Stimulated activated CD4-positive, alpha-beta T cell treated with anti-CD3 and anti-CD28 coated beads, Interleukin-1b, Interleukin-23, amount 100 ng/mL, for 24 hours (primary cell): ENCODE measurements around the gene TEX14.

Experiments used
- DNase-seq, 4 experiments: peaks; one replicate each; pipeline ENCODE4 v3.0.0-alpha.2; 2020; ENCODE audit warnings: low read depth in 4 of 4, low spot score in 1 of 4

The TEX14 gene

DNA sequence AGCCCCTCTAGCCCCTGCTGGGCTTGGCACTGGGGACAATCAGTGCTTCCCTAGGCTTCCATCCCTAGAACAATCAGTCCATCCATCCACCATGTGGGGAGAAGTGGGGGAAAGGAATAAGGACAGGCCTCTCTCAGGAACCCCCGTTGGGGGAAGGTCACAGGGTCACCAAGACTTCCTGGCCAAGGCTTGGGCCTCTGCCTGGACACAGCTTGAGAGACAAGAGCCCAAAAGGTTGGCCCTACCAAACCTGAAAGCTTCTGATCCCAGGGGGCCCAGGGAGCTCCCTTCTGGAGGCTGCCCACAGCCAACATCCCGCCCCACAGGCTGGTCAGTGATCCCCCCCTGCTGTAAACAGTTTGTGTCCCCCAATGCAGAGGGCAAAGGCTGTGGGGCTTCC lies 161.2 kb downstream of the TEX14 start:
- no peak for DNase-seq

DNA sequence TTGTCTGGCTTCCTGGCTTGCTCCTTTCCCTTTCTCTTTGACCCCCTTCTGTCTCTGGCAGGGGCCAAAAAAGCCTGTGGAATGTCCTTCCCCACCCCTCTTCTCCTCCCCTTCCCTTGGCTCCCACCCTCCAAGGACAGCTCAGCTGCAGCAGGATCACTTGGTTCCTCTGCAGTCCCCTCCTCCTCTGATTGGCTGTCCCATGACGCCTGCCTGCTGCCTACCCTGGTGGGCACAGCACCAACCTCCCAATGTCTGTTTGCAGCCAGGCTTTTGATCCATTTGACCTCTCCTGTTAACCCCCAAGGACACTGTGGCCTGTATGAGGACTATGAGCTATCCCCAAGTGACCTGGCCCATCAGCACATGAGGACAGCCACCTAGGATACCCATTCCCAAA lies 162.6 kb downstream of the TEX14 start:
- no peak for DNase-seq

DNA sequence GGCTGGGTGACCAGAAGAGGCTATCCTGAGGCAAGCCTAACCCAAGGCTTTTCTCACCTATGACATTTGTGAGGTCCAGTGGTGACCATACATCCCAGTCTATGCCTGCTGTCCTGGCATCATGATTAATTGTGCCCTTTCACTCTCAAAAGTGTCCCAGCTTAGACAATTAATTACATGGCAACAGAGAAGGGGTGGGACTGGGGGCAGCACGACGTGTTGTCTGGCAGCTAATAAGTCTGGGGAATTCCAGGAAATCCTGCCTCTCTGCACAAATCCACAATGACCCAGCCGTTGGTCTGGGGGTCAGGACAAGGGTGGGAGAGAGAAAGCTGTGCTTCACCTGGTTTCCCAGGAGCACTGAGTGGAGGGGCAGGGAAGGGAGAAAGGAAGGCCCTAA lies 163.4 kb downstream of the TEX14 start:
- DNase-seq, result no peak

GRCh38 chr17:58527949-58528348 lies 163.9 kb downstream of the TEX14 start:
- DNase-seq, result no peak

- no peak for DNase-seq
These were observed 164.5 kb downstream of the TEX14 start for GRCh38 chr17:58527306-58527705.

GRCh38 chr17:58525239-58525638 lies 166.6 kb downstream of the TEX14 start:
- no peak for DNase-seq

DNA sequence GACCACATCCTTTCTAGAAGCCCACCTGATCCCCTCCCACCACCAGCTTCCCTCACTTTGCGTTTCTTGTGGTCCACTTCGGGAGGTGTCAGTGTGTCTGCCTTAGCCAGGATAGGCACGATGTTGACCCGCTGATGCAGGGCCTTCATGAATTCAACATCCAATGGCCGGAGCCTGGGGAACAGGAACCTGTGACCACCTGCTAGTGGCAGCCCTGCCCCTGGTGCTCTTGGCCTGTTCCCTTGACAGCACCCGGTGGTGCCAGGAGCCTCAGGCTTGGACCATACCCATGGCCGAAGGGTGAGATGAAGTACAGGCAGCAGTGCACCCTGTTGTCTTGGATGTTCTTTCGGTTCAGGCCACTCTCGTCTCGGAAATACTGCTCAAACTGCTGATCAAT lies 170.2 kb downstream of the TEX14 start:
- no peak for DNase-seq

GRCh38 chr17:58520843-58521430 lies 170.9 kb downstream of the TEX14 start:
- no peak for DNase-seq

DNA sequence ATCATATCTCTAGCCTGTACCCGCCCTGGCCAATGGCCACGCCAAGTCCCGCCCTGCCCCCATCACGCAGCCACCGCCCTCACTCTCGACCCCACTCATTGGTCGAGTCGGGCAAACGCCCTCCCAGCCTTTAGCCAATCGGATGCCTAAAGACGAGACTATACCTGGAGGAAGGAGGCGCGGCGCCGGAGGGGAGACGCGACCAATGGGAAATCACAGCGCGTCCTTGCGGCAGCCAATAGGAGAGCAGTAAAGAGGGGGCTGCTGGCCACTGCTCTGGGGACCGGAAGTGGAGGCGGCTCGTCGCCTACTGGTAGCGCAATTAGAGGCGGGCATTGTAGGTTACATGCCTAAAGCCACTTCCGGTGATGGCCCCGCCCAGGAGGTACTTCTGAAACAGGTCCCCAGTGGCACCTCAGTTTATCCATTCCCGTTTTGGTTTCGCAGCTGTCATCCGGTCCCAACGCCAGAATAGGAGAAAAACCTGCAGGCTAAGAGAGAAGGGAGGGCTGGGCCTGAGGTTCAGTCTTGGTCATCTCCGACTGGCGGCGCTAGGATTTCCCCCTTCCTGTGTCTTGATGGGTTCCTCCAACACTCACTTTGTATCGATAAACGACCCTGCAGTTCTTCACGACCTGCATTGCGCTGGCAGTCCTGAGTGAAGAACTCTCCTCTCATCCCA lies 173.8 kb downstream of the TEX14 start:
- DNase-seq, result peak; percentile 97 to 99 (median 98)

DNA sequence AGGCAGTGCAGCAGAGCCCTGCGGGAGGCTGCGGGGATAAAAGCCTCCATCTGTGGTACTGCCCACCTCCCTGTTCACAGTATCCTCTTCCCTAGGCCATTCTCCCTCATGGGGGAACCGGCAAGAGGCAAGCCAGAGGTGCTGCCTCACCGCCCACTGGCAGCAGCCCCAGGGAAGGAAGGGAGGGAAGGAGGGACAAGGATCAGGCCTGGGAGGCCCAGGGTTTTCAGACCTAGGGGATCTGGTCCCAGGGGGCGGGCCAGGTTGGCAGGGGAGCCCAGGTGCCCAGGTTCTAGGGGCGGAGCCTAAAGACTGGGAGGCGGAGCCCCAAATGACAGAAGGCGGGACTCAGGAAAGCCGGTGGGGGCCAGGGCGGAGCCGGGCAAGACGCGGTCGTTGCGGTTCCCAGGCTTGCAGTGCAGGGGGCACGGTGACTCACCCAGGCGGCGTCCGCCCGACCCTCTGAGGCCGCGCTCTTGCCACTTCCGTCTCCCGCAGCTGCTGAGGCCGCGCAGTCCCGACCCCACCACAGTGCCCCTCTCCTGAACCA lies 174.4 kb downstream of the TEX14 start:
- no peak for DNase-seq

DNA sequence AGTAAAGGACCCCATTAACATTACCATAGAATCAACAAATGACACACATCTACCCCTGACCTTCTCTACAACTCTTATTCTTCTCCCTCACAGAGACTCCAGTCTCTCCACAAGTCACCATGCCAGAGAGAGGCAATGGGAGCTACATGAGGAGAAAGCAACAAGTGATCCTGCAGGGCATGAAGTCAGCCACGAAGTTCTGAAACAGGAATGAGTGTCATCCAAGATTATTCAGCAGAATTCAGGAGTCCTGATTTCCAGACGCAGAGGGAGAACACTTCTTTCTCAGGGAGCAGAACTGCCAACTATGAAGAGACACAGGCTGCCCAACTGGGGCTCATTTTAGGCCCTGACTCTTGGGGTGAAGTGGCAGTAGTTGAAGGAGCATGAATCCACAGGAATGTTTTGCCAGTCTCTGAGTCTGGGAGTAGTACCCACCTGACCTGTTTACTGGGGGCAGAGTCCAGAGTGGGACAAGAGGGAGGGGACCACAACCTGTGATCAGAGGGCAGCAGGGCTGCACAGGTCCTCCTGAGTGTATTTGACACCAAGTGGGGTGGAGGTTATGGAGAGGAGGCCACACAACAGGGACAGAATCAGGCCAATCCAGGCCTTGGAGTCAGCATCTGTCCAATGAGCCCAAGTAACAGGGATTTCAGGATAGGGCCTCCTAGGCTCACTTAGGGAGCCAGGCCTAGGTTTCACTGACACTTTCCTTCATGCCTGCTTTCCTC lies 175.0 kb downstream of the TEX14 start:
- no peak for DNase-seq

DNA sequence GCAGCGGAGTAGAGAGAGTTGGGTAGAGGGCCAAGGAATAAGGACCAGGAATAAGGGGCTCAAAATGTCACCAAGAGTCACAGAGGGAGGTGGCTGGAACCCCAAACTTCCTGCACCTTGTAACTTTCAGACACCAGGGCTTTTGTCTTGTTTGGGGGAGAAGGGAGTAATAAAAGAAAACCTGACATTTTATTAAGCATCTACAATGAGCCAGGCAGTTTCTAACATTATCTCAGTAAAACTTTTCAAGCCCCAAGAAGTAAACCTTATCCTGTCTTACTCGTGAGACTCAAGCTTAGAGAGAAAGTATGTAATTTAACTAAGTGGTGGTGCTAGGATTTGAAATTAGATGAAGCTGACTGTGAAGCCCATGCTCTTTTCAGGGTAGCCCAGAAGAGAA lies 176.6 kb downstream of the TEX14 start:
- no peak for DNase-seq

DNA sequence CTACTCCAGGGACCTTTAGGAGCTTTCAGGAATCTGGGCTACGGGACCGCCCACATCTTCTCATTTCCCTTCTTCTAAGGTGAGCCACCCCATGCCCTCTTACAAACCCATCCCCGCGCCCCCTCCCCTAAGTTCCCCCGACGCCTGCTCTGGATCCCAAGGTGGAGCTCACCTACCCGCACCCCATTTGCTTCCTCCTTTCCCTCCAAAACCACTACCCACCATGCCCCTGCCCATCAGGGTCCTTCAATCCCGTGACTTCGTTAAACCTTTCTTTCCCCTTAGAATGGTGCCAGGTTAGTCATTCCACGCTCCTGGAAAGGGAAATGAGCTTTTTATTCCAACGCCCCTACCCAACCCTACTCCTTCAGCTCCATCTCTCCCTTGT lies 177.1 kb downstream of the TEX14 start:
- DNase-seq, result no peak

DNA sequence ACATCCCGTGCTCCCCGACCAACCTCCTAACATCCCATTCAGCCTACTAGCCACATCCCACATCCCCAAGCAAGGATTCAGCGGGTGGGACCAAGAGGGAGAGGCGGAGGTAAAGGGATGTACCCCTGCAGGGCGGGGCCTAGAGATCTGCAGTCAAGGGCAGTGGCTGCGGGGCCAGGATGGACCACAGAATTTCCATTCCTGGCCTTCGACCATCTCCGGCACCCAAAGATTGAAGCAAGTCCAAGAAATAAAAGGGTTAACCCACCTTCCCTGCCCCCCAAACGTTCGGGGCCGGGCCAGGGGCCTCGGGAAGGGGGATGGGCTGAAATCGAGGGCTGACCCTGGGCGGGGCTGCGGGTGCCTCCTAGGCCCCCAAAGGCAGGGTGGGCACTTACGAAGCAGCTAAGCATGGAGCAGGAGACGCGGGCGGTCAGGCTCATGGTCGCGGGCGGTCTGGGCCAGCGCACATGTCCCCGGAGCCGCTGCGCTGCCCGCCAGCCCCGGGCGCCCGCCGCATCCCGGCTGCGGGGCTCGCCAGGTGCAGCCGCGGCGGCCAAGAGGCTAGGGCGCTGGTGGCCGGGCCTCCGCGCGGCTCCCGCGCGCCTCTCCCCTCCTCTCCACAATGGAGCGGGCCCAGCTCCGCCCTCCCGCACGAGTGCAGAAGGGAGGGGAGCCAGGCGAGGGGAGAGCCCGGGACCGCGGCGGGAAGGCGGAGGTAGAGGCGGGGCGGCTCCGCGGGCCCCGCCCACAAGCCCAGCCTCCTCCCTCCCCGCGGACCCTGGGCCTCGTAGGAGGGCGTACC lies 177.7 kb downstream of the TEX14 start, which contains the start of gene MTMR4:
Gene MTMR4 (minus strand): TSS at position 674 of the 805 bp plus-strand sequence. CDS start 231 bp downstream, at position 443.
- DNase-seq, result peak; percentile 26 to 73 (median 64)

- peak in 2 of 4 experiments; percentile 21 to 37 for DNase-seq
These were observed 178.4 kb downstream of the TEX14 start for GRCh38 chr17:58513267-58513964.

GRCh38 chr17:58510075-58510474 lies 181.8 kb downstream of the TEX14 start:
- no peak for DNase-seq

DNA sequence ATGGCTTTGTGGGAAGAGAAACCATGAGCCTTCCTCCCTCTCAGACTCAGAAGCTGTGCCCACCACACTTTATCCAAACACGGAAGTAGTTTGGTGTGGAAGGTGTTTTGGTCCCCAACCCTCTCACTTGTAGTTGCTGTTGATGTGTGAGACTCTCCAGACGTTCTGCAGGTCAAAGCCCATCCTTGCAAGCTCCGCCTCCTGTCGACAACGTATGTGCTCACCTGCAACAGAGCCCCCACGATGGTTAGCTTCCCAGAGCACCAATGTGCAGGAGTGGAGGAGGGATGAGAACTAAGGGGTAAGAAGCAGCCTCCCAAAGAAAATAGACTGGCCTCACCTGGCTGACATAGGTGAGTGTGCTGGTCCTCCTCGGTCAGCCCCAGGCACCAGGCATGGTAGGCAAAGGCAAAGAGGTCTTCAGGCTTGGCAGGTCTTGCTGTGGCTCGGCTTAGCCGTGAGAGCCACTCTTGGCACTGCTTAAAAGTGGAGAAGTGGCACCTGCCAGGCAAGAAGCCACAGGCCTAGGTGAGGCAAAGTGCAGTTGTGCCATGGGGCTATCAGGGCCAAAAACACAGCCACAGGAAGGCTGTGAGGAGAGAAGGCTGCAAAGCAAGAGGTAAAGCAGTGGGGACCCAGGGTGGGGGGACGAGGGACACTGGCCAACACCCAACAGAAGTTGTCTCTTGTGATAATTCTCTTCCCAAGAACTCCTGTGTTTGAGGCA lies 183.3 kb downstream of the TEX14 start:
- DNase-seq, result no peak

- no peak for DNase-seq
These were observed 184.7 kb downstream of the TEX14 start for GRCh38 chr17:58507123-58507634.
